ENCODE measurements around the gene DNAH5. TPM values are rescaled to one million over a fixed set of nuclear protein-coding genes. Genes with fewer than 3 reads are reported as not detected.

Gene DNAH5
- total RNA-seq, 1 donor from 2014 or later, result 0.20 TPM

- no peak overlapping the region for H3K4me3 Mint-ChIP-seq (ENCODE audit: unreplicated experiment)
- no peaks in the 10 kb centered on the region for H3K36me3 Mint-ChIP-seq (ENCODE audit: unreplicated experiment)
- no peak overlapping the region for H3K27ac Mint-ChIP-seq (ENCODE audit: unreplicated experiment)
- H3K9me3 Mint-ChIP-seq (ENCODE audit: unreplicated experiment), result peaks cover 2% of the 10 kb centered on the region
- no peaks in the 10 kb centered on the region for H3K4me1 Mint-ChIP-seq (ENCODE audit: low read depth, unreplicated experiment)
- DNase-seq, result no peak
- H3K27me3 Mint-ChIP-seq (ENCODE audit: unreplicated experiment), result peaks cover 6% of the 10 kb centered on the region
- no peak for TF ChIP-seq CTCF (IDR thresholded peaks at IDR 0.05; ENCODE audit: partially characterized antibody, unreplicated experiment)
Observed at GRCh38 chr5:13860146-13860545, 84.3 kb downstream of the DNAH5 start.

GRCh38 chr5:13859270-13860065, 85.0 kb downstream of the DNAH5 start:
- TF ChIP-seq CTCF (IDR thresholded peaks at IDR 0.05; ENCODE audit: partially characterized antibody, unreplicated experiment), result no peak
- H3K27ac Mint-ChIP-seq (ENCODE audit: unreplicated experiment), result no peak overlapping the region
- no peak overlapping the region for H3K4me3 Mint-ChIP-seq (ENCODE audit: unreplicated experiment)
- H3K27me3 Mint-ChIP-seq (ENCODE audit: unreplicated experiment), result peaks cover 6% of the 10 kb centered on the region
- no peaks in the 10 kb centered on the region for H3K4me1 Mint-ChIP-seq (ENCODE audit: low read depth, unreplicated experiment)
- peaks cover 2% of the 10 kb centered on the region for H3K9me3 Mint-ChIP-seq (ENCODE audit: unreplicated experiment)
- no peaks in the 10 kb centered on the region for H3K36me3 Mint-ChIP-seq (ENCODE audit: unreplicated experiment)
- no peak for DNase-seq

- no peak for TF ChIP-seq CTCF (IDR thresholded peaks at IDR 0.05; ENCODE audit: partially characterized antibody, unreplicated experiment)
- no peaks in the 10 kb centered on the region for H3K4me1 Mint-ChIP-seq (ENCODE audit: low read depth, unreplicated experiment)
- DNase-seq, result no peak
- no peak overlapping the region for H3K27ac Mint-ChIP-seq (ENCODE audit: unreplicated experiment)
- no peak overlapping the region for H3K4me3 Mint-ChIP-seq (ENCODE audit: unreplicated experiment)
- no peaks in the 10 kb centered on the region for H3K27me3 Mint-ChIP-seq (ENCODE audit: unreplicated experiment)
- H3K9me3 Mint-ChIP-seq (ENCODE audit: unreplicated experiment), result no peaks in the 10 kb centered on the region
- no peaks in the 10 kb centered on the region for H3K36me3 Mint-ChIP-seq (ENCODE audit: unreplicated experiment)
Observed at GRCh38 chr5:13843175-13843846, 101.2 kb downstream of the DNAH5 start.

GRCh38 chr5:13833440-13833839, 111.0 kb downstream of the DNAH5 start:
- DNase-seq, result no peak
- H3K9me3 Mint-ChIP-seq (ENCODE audit: unreplicated experiment), result peaks cover 2% of the 10 kb centered on the region
- H3K36me3 Mint-ChIP-seq (ENCODE audit: unreplicated experiment), result peaks cover 4% of the 10 kb centered on the region
- H3K27ac Mint-ChIP-seq (ENCODE audit: unreplicated experiment), result no peak overlapping the region
- no peak for TF ChIP-seq CTCF (IDR thresholded peaks at IDR 0.05; ENCODE audit: partially characterized antibody, unreplicated experiment)
- peaks cover 1% of the 10 kb centered on the region for H3K27me3 Mint-ChIP-seq (ENCODE audit: unreplicated experiment)
- peaks cover 3% of the 10 kb centered on the region for H3K4me1 Mint-ChIP-seq (ENCODE audit: low read depth, unreplicated experiment)
- H3K4me3 Mint-ChIP-seq (ENCODE audit: unreplicated experiment), result no peak overlapping the region

- H3K4me1 Mint-ChIP-seq (ENCODE audit: low read depth, unreplicated experiment), result peaks cover 3% of the 10 kb centered on the region
- H3K27me3 Mint-ChIP-seq (ENCODE audit: unreplicated experiment), result peaks cover 1% of the 10 kb centered on the region
- TF ChIP-seq CTCF (IDR thresholded peaks at IDR 0.05; ENCODE audit: partially characterized antibody, unreplicated experiment), result no peak
- no peak for DNase-seq
- H3K27ac Mint-ChIP-seq (ENCODE audit: unreplicated experiment), result no peak overlapping the region
- no peaks in the 10 kb centered on the region for H3K9me3 Mint-ChIP-seq (ENCODE audit: unreplicated experiment)
- H3K4me3 Mint-ChIP-seq (ENCODE audit: unreplicated experiment), result no peak overlapping the region
- peaks cover 16% of the 10 kb centered on the region for H3K36me3 Mint-ChIP-seq (ENCODE audit: unreplicated experiment)
Observed at GRCh38 chr5:13831351-13831750, 113.1 kb downstream of the DNAH5 start.
